RPMI7951 (cell line): ENCODE data around the gene TRAPPC2L. TPM values are rescaled to one million over a fixed set of nuclear protein-coding genes. Genes with fewer than 3 reads are reported as not detected.
"Not testable (repeated sequence)": the region's sequence is repeated elsewhere in the genome, so short reads cannot be mapped to it uniquely, and the experiment has no call there.

Experiments
- DNase-seq: peaks from one replicate; pipeline ENCODE4 v3.0.0-alpha.2; 2012; ENCODE audit warnings: low read depth
- total RNA-seq: library from RNA; depleted of rRNA; stranded (reverse); fragments of >200 nt; shearing (Covaris generic); gene quantifications from 2 replicates; pipeline ENCODE4 v1.2.3, GENCODE V29; 2014

The TRAPPC2L gene
- total RNA-seq, 1 experiment from 2014 or later: 48.7 TPM

- DNase-seq: no peak
These were observed 20.8 kb downstream of the TRAPPC2L start for GRCh38 chr16:88877564-88878289.

GRCh38 chr16:88878356-88878755 is 21.4 kb downstream of the TRAPPC2L start:
- no peak for DNase-seq

GRCh38 chr16:88878967-88879787 is 22.2 kb downstream of the TRAPPC2L start:
- DNase-seq: no peak

- no peak for DNase-seq
These were observed 22.8 kb downstream of the TRAPPC2L start for GRCh38 chr16:88879788-88880055.

- DNase-seq: no peak
These were observed 23.5 kb downstream of the TRAPPC2L start for GRCh38 chr16:88880226-88881006.

GRCh38 chr16:88881007-88881615 is 24.2 kb downstream of the TRAPPC2L start:
- DNase-seq: no peak

- DNase-seq: no peak
These were observed 24.9 kb downstream of the TRAPPC2L start for GRCh38 chr16:88881675-88882357.

- DNase-seq: peak; percentile 38
These were observed 25.6 kb downstream of the TRAPPC2L start for GRCh38 chr16:88882358-88883030.

GRCh38 chr16:88883117-88883895 is 26.4 kb downstream of the TRAPPC2L start:
- peak; percentile 86 for DNase-seq

GRCh38 chr16:88883946-88884345 is 27.0 kb downstream of the TRAPPC2L start:
- DNase-seq: no peak

- no peak for DNase-seq
These were observed 27.8 kb downstream of the TRAPPC2L start for GRCh38 chr16:88884569-88885271.

- DNase-seq: no peak
These were observed 28.9 kb downstream of the TRAPPC2L start for GRCh38 chr16:88885693-88886280.

- DNase-seq: no peak
These were observed 29.5 kb downstream of the TRAPPC2L start for GRCh38 chr16:88886420-88886844.

GRCh38 chr16:88886845-88887521 is 30.1 kb downstream of the TRAPPC2L start:
- no peak for DNase-seq

GRCh38 chr16:88888057-88888456 is 31.1 kb downstream of the TRAPPC2L start:
- DNase-seq: no peak

GRCh38 chr16:88888461-88889387 is 31.8 kb downstream of the TRAPPC2L start:
- no peak for DNase-seq

GRCh38 chr16:88889702-88890352 is 32.9 kb downstream of the TRAPPC2L start:
- not testable (repeated sequence) for DNase-seq
